Glutamatergic neuron (in vitro differentiated cells): ENCODE measurements around the gene RBM18. TPM values are rescaled to one million over a fixed set of nuclear protein-coding genes. Genes with fewer than 3 reads are reported as not detected.

Experiments used
- DNase-seq: peaks from one replicate; pipeline ENCODE4 v3.0.0; 2022
- H3K27ac Mint-ChIP-seq: one replicate; pipeline ENCODE4 v1.8.0; 2020; ENCODE audit warnings: mild to moderate bottlenecking, mixed read lengths, inconsistent platforms; ENCODE audit not compliant: unreplicated experiment
- H3K27me3 Mint-ChIP-seq: one replicate; pipeline ENCODE4 v1.8.0; 2020; ENCODE audit warnings: mild to moderate bottlenecking, moderate library complexity, mixed read lengths, inconsistent platforms; ENCODE audit not compliant: unreplicated experiment
- H3K36me3 Mint-ChIP-seq: one replicate; pipeline ENCODE4 v1.8.0; 2020; ENCODE audit warnings: mild to moderate bottlenecking, mixed read lengths, inconsistent platforms; ENCODE audit not compliant: unreplicated experiment
- H3K4me1 Mint-ChIP-seq: one replicate; pipeline ENCODE4 v1.8.0; 2020; ENCODE audit warnings: mild to moderate bottlenecking, low read depth, mixed read lengths, inconsistent platforms; ENCODE audit not compliant: unreplicated experiment
- H3K4me3 Mint-ChIP-seq: one replicate; pipeline ENCODE4 v1.8.0; 2020; ENCODE audit warnings: mild to moderate bottlenecking, mixed read lengths, inconsistent platforms; ENCODE audit not compliant: unreplicated experiment
- H3K9me3 Mint-ChIP-seq: one replicate; pipeline ENCODE4 v1.8.0; 2020; ENCODE audit warnings: mild to moderate bottlenecking, moderate library complexity, mixed read lengths, inconsistent platforms; ENCODE audit not compliant: unreplicated experiment
- total RNA-seq: library from RNA; stranded (reverse); fragmentation: NEBNext Ultra II Directional; extraction: Animal tissue kit (Norgen Biotek cat#: 25700); gene quantifications from one replicate; pipeline ENCODE4 v1.2.1, GENCODE V29; 2021; ENCODE audit not compliant: unreplicated experiment
- TF ChIP-seq, protein P1 (sequence below): fragments of 200-600 bp; sonication (generic); IDR thresholded peaks from one replicate; pipeline ENCODE4 v1.5.0; 2021; ENCODE audit not compliant: partially characterized antibody, unreplicated experiment

Gene RBM18
- total RNA-seq, 1 donor from 2014 or later: 27.3 TPM

DNA sequence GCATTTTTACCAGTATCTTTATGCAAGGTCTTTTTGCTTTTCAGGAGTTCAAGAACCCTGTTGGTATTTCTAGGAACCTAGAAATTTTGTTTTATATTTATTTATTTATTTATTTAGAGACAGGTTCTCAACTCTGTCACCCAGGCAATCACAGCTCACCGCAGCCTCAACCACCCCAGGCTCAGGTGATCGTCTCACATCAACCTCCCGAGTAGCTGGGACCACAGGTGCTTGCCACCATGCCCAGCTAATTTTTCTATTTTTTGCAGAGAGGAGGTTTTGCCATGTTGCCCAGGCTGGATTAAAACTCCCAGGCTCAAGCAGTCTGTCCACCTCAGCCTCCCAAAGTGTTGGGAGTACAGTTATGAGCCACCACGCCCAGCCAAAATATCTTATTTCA is 68.8 kb downstream of the RBM18 start:
- peaks cover 10% of the 10 kb centered on the region for H3K4me1 Mint-ChIP-seq
- TF ChIP-seq, protein P1, sequence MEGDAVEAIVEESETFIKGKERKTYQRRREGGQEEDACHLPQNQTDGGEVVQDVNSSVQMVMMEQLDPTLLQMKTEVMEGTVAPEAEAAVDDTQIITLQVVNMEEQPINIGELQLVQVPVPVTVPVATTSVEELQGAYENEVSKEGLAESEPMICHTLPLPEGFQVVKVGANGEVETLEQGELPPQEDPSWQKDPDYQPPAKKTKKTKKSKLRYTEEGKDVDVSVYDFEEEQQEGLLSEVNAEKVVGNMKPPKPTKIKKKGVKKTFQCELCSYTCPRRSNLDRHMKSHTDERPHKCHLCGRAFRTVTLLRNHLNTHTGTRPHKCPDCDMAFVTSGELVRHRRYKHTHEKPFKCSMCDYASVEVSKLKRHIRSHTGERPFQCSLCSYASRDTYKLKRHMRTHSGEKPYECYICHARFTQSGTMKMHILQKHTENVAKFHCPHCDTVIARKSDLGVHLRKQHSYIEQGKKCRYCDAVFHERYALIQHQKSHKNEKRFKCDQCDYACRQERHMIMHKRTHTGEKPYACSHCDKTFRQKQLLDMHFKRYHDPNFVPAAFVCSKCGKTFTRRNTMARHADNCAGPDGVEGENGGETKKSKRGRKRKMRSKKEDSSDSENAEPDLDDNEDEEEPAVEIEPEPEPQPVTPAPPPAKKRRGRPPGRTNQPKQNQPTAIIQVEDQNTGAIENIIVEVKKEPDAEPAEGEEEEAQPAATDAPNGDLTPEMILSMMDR: no peak
- no peak overlapping the region for H3K27ac Mint-ChIP-seq
- DNase-seq: no peak
- no peaks in the 10 kb centered on the region for H3K36me3 Mint-ChIP-seq
- no peaks in the 10 kb centered on the region for H3K27me3 Mint-ChIP-seq
- H3K4me3 Mint-ChIP-seq: no peak overlapping the region
- H3K9me3 Mint-ChIP-seq: no peaks in the 10 kb centered on the region

DNA sequence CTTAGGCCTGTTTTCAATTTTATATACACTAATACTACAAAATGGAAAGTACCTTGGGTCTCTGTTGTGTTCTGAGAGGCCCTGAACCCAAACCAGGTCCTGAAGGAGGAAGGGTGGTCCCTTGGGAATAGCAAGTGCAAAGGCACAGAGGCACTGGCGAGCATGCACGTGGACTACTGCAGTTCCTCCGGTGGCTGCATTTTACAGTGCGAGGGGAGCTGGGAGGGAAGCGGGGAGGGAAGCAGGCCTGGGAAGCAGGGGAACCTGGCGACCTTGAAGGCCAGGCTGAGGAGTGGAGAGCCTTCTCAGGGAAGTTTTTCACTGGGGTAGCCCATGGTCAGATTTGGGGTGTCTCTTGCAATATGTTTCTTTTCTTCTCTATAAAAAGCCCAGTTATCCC is 71.0 kb downstream of the RBM18 start:
- no peak for DNase-seq
- TF ChIP-seq, protein P1: no peak

DNA sequence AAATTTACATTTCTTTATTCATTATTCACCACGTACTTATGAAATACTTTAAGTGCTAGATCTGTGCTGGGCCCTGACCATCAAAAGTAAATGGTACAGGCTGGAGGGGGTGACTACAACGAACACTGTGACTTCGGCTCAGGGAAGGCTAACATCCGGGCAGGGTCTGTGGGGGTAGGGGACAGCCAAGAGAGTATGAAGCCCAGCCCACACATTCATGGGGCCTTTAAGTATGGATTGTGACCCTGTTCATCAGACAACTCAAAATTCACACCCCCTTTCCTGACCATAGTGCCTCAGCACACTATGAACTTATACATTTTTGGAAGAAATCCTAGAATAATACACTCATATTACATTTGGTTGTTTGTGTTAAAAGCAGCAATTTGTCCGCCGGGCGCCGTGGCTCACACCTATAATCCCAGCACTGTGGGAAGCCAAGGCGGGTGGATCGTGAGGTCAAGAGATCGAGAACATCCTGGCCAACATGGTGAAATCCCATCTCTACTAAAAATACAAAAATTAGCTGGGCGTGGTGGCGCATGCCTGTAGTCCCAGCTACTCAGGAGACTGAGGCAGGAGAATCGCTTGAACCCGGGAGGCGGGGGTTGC is 71.6 kb downstream of the RBM18 start:
- no peak overlapping the region for H3K4me3 Mint-ChIP-seq
- no peaks in the 10 kb centered on the region for H3K27me3 Mint-ChIP-seq
- H3K9me3 Mint-ChIP-seq: no peaks in the 10 kb centered on the region
- DNase-seq: no peak
- TF ChIP-seq, protein P1: no peak
- no peaks in the 10 kb centered on the region for H3K36me3 Mint-ChIP-seq
- no peak overlapping the region for H3K27ac Mint-ChIP-seq
- H3K4me1 Mint-ChIP-seq: peaks cover 6% of the 10 kb centered on the region

More for the DNA sequence above, 71.0 kb downstream of the RBM18 start:
- no peak overlapping the region for H3K4me3 Mint-ChIP-seq
- H3K9me3 Mint-ChIP-seq: no peaks in the 10 kb centered on the region
- H3K27ac Mint-ChIP-seq: no peak overlapping the region
- peaks cover 10% of the 10 kb centered on the region for H3K4me1 Mint-ChIP-seq
- H3K27me3 Mint-ChIP-seq: no peaks in the 10 kb centered on the region
- no peaks in the 10 kb centered on the region for H3K36me3 Mint-ChIP-seq

DNA sequence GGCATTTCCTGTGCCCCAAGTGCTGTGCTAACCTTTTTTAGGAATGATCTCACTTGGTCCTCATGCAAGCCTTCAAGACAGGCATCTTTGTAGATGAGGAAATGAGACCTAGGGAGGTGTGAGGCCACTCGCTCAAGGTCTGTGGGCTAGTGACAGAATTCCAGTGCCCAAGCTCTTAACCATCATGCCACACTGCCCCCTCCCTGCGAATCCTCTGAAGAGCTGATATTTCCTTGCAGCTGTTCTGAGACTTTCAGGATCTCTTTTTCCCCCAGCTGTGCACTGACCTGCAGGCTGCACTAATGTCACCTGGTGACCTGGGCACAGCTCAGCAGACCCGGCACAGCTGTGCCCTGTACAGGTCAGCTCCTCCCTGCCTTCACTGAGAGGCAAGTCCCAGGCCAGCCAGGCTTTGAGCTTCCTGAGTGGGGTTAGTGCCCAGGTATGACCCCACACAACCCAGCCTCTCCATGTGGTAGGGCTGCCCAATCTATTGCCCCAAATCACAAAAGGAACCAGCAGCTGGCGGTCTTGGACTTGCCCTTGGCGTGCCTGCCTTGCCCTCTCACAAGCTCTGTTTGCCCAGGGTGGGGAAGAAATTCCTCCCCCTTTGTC is 72.3 kb downstream of the RBM18 start:
- no peaks in the 10 kb centered on the region for H3K36me3 Mint-ChIP-seq
- peaks cover 4% of the 10 kb centered on the region for H3K4me1 Mint-ChIP-seq
- no peak for DNase-seq
- H3K27ac Mint-ChIP-seq: no peak overlapping the region
- H3K9me3 Mint-ChIP-seq: no peaks in the 10 kb centered on the region
- TF ChIP-seq, protein P1: no peak
- H3K4me3 Mint-ChIP-seq: no peak overlapping the region
- H3K27me3 Mint-ChIP-seq: no peaks in the 10 kb centered on the region

DNA sequence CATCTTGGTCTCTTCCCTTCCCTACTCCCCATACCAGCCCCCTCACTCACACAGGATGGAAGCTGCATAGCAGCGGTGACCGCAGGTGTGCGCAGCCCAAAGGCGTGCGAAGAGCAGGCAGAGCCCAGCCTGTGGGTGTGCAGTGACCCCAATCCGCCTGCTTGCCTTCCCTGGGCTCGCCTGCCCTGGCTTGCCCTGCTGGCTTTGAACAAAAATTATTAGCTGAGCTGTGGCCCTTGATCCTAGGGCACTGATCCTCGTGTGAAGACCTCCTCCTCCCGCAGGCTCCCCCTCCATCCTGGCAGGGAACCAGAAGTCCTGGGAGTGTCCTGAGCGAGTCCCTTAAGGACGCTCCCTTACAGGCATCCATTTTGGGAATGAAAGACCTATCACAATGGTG is 73.1 kb downstream of the RBM18 start:
- Mint-ChIP-seq H3K4me3 (no peak overlapping the region), H3K9me3 (no peaks in the 10 kb centered on the region), H3K27me3 (no peaks in the 10 kb centered on the region), H3K4me1 (no peaks in the 10 kb centered on the region), H3K36me3 (no peaks in the 10 kb centered on the region), H3K27ac (no peak overlapping the region)
- no peak for DNase-seq
- TF ChIP-seq, protein P1: no peak
